ENCODE results near the gene OTC.
A peak's percentile ranks its signal among the peaks of the same experiment; 100 is the strongest.

Gene OTC

GRCh38 chrX:38335382-38335781 lies 17.0 kb upstream of the OTC start:
- no peak for DNase-seq (ENCODE audit: low read depth)
- no peak overlapping the region for H3K4me3 ChIP-seq (ENCODE audit: low read length)
- peak; percentile 32 for TF ChIP-seq CTCF (IDR thresholded peaks at IDR 0.05; ENCODE audit: insufficient read depth, low read depth, low read length, missing control alignments)

GRCh38 chrX:38336538-38337240 lies 15.7 kb upstream of the OTC start:
- TF ChIP-seq CTCF (IDR thresholded peaks at IDR 0.05; ENCODE audit: insufficient read depth, low read depth, low read length, missing control alignments): no peak

GRCh38 chrX:38341442-38341841 lies 11.0 kb upstream of the OTC start:
- TF ChIP-seq CTCF (IDR thresholded peaks at IDR 0.05; ENCODE audit: insufficient read depth, low read depth, low read length, missing control alignments): no peak
- DNase-seq (ENCODE audit: low read depth): no peak
- no peak overlapping the region for H3K4me3 ChIP-seq (ENCODE audit: low read length)

More at GRCh38 chrX:38336538-38337240, 15.7 kb upstream of the OTC start:
- DNase-seq (ENCODE audit: low read depth): no peak
- no peak overlapping the region for H3K4me3 ChIP-seq (ENCODE audit: low read length)

GRCh38 chrX:38342853-38343778 lies 9.3 kb upstream of the OTC start:
- no peak overlapping the region for H3K4me3 ChIP-seq (ENCODE audit: low read length)
- no peak for DNase-seq (ENCODE audit: low read depth)
- TF ChIP-seq CTCF (IDR thresholded peaks at IDR 0.05; ENCODE audit: insufficient read depth, low read depth, low read length, missing control alignments): no peak

- TF ChIP-seq CTCF (IDR thresholded peaks at IDR 0.05; ENCODE audit: insufficient read depth, low read depth, low read length, missing control alignments): no peak
- DNase-seq (ENCODE audit: low read depth): no peak
Observed at GRCh38 chrX:38346150-38346549, 6.3 kb upstream of the OTC start.

GRCh38 chrX:38347136-38347535 lies 5.3 kb upstream of the OTC start:
- no peak for TF ChIP-seq CTCF (IDR thresholded peaks at IDR 0.05; ENCODE audit: insufficient read depth, low read depth, low read length, missing control alignments)

More at GRCh38 chrX:38346150-38346549, 6.3 kb upstream of the OTC start:
- H3K4me3 ChIP-seq (ENCODE audit: low read length): no peak overlapping the region

More at GRCh38 chrX:38347136-38347535, 5.3 kb upstream of the OTC start:
- no peak overlapping the region for H3K4me3 ChIP-seq (ENCODE audit: low read length)
- DNase-seq (ENCODE audit: low read depth): peak; percentile 78
